ENCODE data around the gene MUC6. TPM values are rescaled to one million over a fixed set of nuclear protein-coding genes. Genes with fewer than 3 reads are reported as not detected.

The MUC6 gene
- total RNA-seq, 1 experiment from 2014 or later, result not detected

GRCh38 chr11:963852-964251 lies 72.7 kb downstream of the MUC6 start:
- Histone ChIP-seq H4K20me1 (ENCODE audit: control insufficient read depth, insufficient read depth, insufficient read length) (no peaks in the 10 kb centered on the region), H4K8ac (replicated peaks; ENCODE audit: insufficient read length, low read depth, low read length) (no peak overlapping the region), H3K79me1 (ENCODE audit: insufficient read depth, low read depth, low read length, poor library complexity, severe bottlenecking) (no peaks in the 10 kb centered on the region), H2BK20ac (ENCODE audit: low read depth, low read length, poor library complexity, severe bottlenecking) (no peak overlapping the region), H4K91ac (ENCODE audit: insufficient read length, low read depth, low read length) (no peak overlapping the region), H3K4me2 (ENCODE audit: insufficient read depth, insufficient read length, low read length) (no peak overlapping the region), H3K9me3 (ENCODE audit: control insufficient read depth, low read depth, low read length) (no peaks in the 10 kb centered on the region), H3K56ac (ENCODE audit: insufficient read length, low read depth, low read length) (no peak overlapping the region), H3K9ac (ENCODE audit: extremely low read depth, insufficient read length, low read length) (no peak overlapping the region), H3K14ac (ENCODE audit: insufficient read depth, low read length) (no peak overlapping the region), H3K27me3 (ENCODE audit: insufficient read depth, low read length) (no peaks in the 10 kb centered on the region), H2BK12ac (ENCODE audit: insufficient read length, low read depth, low read length) (no peak overlapping the region), H3K23ac (ENCODE audit: insufficient read length, low read depth, low read length) (no peak overlapping the region), H3K4me1 (ENCODE audit: insufficient read depth, low read length) (no peaks in the 10 kb centered on the region), H3K18ac (ENCODE audit: insufficient read length, low read depth, low read length) (no peak overlapping the region), H2BK5ac (ENCODE audit: insufficient read length, low read length) (no peak overlapping the region), H3K4ac (ENCODE audit: low read depth, low read length) (no peak overlapping the region), H3T11ph (ENCODE audit: low read length) (no peak overlapping the region), H2BK120ac (ENCODE audit: low read depth, low read length, poor library complexity, severe bottlenecking) (no peak overlapping the region), H2AFZ (ENCODE audit: low read length) (no peak overlapping the region), H4K5ac (ENCODE audit: insufficient read length, low read depth, low read length) (no peak overlapping the region), H2AK5ac (ENCODE audit: insufficient read length, low read length) (no peak overlapping the region), H3K27ac (ENCODE audit: insufficient read length, low read depth, low read length) (no peak overlapping the region), H3K23me2 (ENCODE audit: insufficient read length, low read depth, low read length, poor library complexity, severe bottlenecking) (no peaks in the 10 kb centered on the region), H3K79me2 (ENCODE audit: insufficient read depth, low read length) (no peaks in the 10 kb centered on the region), H2BK15ac (ENCODE audit: low read depth, low read length) (no peak overlapping the region)
- H3K9me3 Mint-ChIP-seq, result peaks cover 9 to 15% of the 10 kb centered on the region in 2 experiments; a peak in 3 of 5 replicates
- TF ChIP-seq CTCF (conservative IDR thresholded peaks at IDR 0.05), result no peak
- no peak overlapping the region; a peak in 1 of 7 replicates for H3K27ac Mint-ChIP-seq
- no peak for DNase-seq
- peaks cover 3 to 6% of the 10 kb centered on the region in 2 experiments for H3K4me1 Mint-ChIP-seq
- no peak overlapping the region for H3K4me3 Mint-ChIP-seq
- WGBS (ENCODE audit: extremely low coverage, insufficient read length, low lambda C conversion rate), result no CpG with 5 or more reads among the region's 7 CpGs
- no peaks in the 10 kb centered on the region for H3K27me3 Mint-ChIP-seq (ENCODE audit: low read depth)
- H3K36me3 Mint-ChIP-seq (ENCODE audit: insufficient read depth in 1 of 3, low read depth in 3 of 3), result peaks cover 27 to 62% (median 54%) of the 10 kb centered on the region in 3 experiments

Other genes starting within 250 kb of the MUC6 start
- 0.81 and 0.86 TPM in 2 replicates for gene CEND1, start 246.6 kb downstream of the MUC6 start, total RNA-seq (2021)
- 51.9 and 54.6 TPM in 2 replicates for gene SLC25A22, start 238.4 kb downstream of the MUC6 start, total RNA-seq (2021)
- gene PIDD1, start 231.5 kb downstream of the MUC6 start, total RNA-seq (2021), result 25.3 and 26.6 TPM in 2 replicates
- gene RPLP2, start 226.8 kb downstream of the MUC6 start, total RNA-seq (2021), result 2,138 and 2,312 TPM in 2 replicates
- 62.3 and 67.3 TPM in 2 replicates for gene PNPLA2, start 217.8 kb downstream of the MUC6 start, total RNA-seq (2021)
- gene CRACR2B, start 208.8 kb downstream of the MUC6 start, total RNA-seq (2021), result 28.8 and 29.0 TPM in 2 replicates
- gene CD151, start 203.8 kb downstream of the MUC6 start, total RNA-seq (2021), result 138 and 142 TPM in 2 replicates
- 133 and 135 TPM in 2 replicates for gene POLR2L, start 194.2 kb downstream of the MUC6 start, total RNA-seq (2021)
- 63.9 and 64.6 TPM in 2 replicates for gene TSPAN4, start 193.9 kb downstream of the MUC6 start, total RNA-seq (2021)
- gene CHID1, start 125.9 kb downstream of the MUC6 start, total RNA-seq (2021), result 87.2 and 89.4 TPM in 2 replicates
- gene AP2A2, start 110.8 kb downstream of the MUC6 start, total RNA-seq (2021), result 51.7 and 53.7 TPM in 2 replicates
- gene MUC2, start 38.2 kb upstream of the MUC6 start, total RNA-seq (2021), result not detected in 2 replicates
- not detected in 2 replicates for gene MUC5AC, start 121.2 kb upstream of the MUC6 start, total RNA-seq (2021)
- 0.02 TPM in 1 of 2 replicates, not detected in the other for gene MUC5B, start 186.3 kb upstream of the MUC6 start, total RNA-seq (2021)

Measured in H9 (cell line).